Activated B cell treated with CpG ODN at 0.5 μM for 24 hours (primary cell): Measurements from ENCODE around the gene RAD51B. TPM values are rescaled to one million over a fixed set of nuclear protein-coding genes. Genes with fewer than 3 reads are reported as not detected.

Experiments used
- ATAC-seq: fragments of 200-7000 bp; cut with Tn5 transposase; one replicate; pipeline ENCODE4 v1.10.0; 2021; ENCODE audit warnings: low read depth, mild to moderate bottlenecking, moderate library complexity
- CTCF ChIA-PET: fragments of 350-600 bp; sonication (Branson Sonifier 250); formaldehyde crosslinking; loops from one replicate; lab custom pipeline; 2021; ENCODE audit warnings: antibody characterized with exemption; lab: Charles Lee
- POLR2A ChIA-PET: fragments of 350-600 bp; sonication (Branson Sonifier 250); formaldehyde crosslinking; loops from one replicate; lab custom pipeline; 2021; ENCODE audit warnings: antibody characterized with exemption; lab: Charles Lee
- DNase-seq: peaks from one replicate; pipeline ENCODE4 v3.0.0; 2022
- H3K27ac Mint-ChIP-seq: one replicate; pipeline ENCODE4 v1.8.0; 2020; ENCODE audit warnings: mixed read lengths
- H3K27me3 Mint-ChIP-seq: one replicate; pipeline ENCODE4 v1.8.0; 2021; ENCODE audit warnings: mixed read lengths
- H3K36me3 Mint-ChIP-seq: one replicate; pipeline ENCODE4 v1.8.0; 2021; ENCODE audit warnings: low read depth, mixed read lengths
- H3K4me1 Mint-ChIP-seq: one replicate; pipeline ENCODE4 v1.8.0; 2021; ENCODE audit warnings: mixed read lengths
- H3K4me3 Mint-ChIP-seq: one replicate; pipeline ENCODE4 v1.8.0; 2020; ENCODE audit warnings: mild to moderate bottlenecking, mixed read lengths
- H3K9me3 Mint-ChIP-seq: one replicate; pipeline ENCODE4 v1.8.0; 2020; ENCODE audit warnings: mixed read lengths
- CTCF ChIP-seq: fragments of 200-600 bp; IDR thresholded peaks from one replicate; pipeline ENCODE4 v1.8.0; 2022; ENCODE audit warnings: antibody characterized with exemption, mild to moderate bottlenecking
- intact Hi-C: fragments of 100-400 bp; cut with micrococcal nuclease; formaldehyde crosslinking; loops from one replicate; pipeline ENCODE4 v1.15.1; 2024
- total RNA-seq: library from RNA; stranded (reverse); gene quantifications from 2 replicates; pipeline ENCODE4 v1.2.3, GENCODE V29; 2022

Gene RAD51B
- total RNA-seq, 1 donor from 2014 or later = 53.9 TPM

GRCh38 chr14:68173227-68173972, 353.8 kb downstream of the RAD51B start:
- TF ChIP-seq CTCF = no peak
- Mint-ChIP-seq H3K27me3 (no peaks in the 10 kb centered on the region), H3K36me3 (no peaks in the 10 kb centered on the region), H3K9me3 (no peaks in the 10 kb centered on the region), H3K27ac (no peak overlapping the region), H3K4me3 (no peak overlapping the region), H3K4me1 (peaks cover 2% of the 10 kb centered on the region)
- DNase-seq (no peak), ATAC-seq (no peak)
- intact Hi-C loops = no loop called here
- ChIA-PET POLR2A (interaction anchor here (0.5 kb wide), 1 partner anchor 11 kb away, joined by 7 read pairs; no protein-coding TSS in a partner anchor), CTCF (no interaction called here)

- Mint-ChIP-seq H3K36me3 (no peaks in the 10 kb centered on the region), H3K27ac (no peak overlapping the region), H3K4me3 (no peak overlapping the region), H3K27me3 (no peaks in the 10 kb centered on the region), H3K4me1 (peaks cover 2% of the 10 kb centered on the region), H3K9me3 (no peaks in the 10 kb centered on the region)
- DNase-seq (no peak), ATAC-seq (no peak)
- ChIA-PET CTCF (no interaction called here), POLR2A (no interaction called here)
- intact Hi-C loops = no loop called here
- TF ChIP-seq CTCF = no peak
These were observed 354.9 kb downstream of the RAD51B start for GRCh38 chr14:68174446-68174845.

- Mint-ChIP-seq H3K4me1 (peaks cover 14% of the 10 kb centered on the region), H3K27me3 (no peaks in the 10 kb centered on the region), H3K27ac (no peak overlapping the region), H3K36me3 (no peaks in the 10 kb centered on the region), H3K9me3 (no peaks in the 10 kb centered on the region), H3K4me3 (no peak overlapping the region)
- ChIA-PET CTCF (no interaction called here), POLR2A (no interaction called here)
- intact Hi-C loops = no loop called here
- no peak for TF ChIP-seq CTCF
- no peak for ATAC-seq
- no peak for DNase-seq
These were observed 357.1 kb downstream of the RAD51B start for GRCh38 chr14:68176687-68177086.

- Mint-ChIP-seq H3K4me1 (peaks cover 22% of the 10 kb centered on the region), H3K9me3 (no peaks in the 10 kb centered on the region), H3K27me3 (no peaks in the 10 kb centered on the region), H3K27ac (no peak overlapping the region), H3K4me3 (no peak overlapping the region), H3K36me3 (no peaks in the 10 kb centered on the region)
- intact Hi-C loops = no loop called here
- ChIA-PET CTCF (no interaction called here), POLR2A (no interaction called here)
- ATAC-seq = no peak
- no peak for DNase-seq
- no peak for TF ChIP-seq CTCF
These were observed 358.1 kb downstream of the RAD51B start for GRCh38 chr14:68177728-68178127.

- CTCF ChIA-PET = no interaction called here
- no peaks in the 10 kb centered on the region for H3K36me3 Mint-ChIP-seq
These were observed 358.7 kb downstream of the RAD51B start for GRCh38 chr14:68178282-68178681.

More at GRCh38 chr14:68178282-68178681, 358.7 kb downstream of the RAD51B start:
- POLR2A ChIA-PET = no interaction called here
- ATAC-seq (no peak), DNase-seq (no peak)
- Mint-ChIP-seq H3K9me3 (no peaks in the 10 kb centered on the region), H3K27me3 (no peaks in the 10 kb centered on the region), H3K4me1 (peaks cover 25% of the 10 kb centered on the region), H3K27ac (no peak overlapping the region), H3K4me3 (no peak overlapping the region)
- intact Hi-C loops = no loop called here
- no peak for TF ChIP-seq CTCF
